Measurements from ENCODE around the gene CTNND2. TPM values are rescaled to one million over a fixed set of nuclear protein-coding genes. Genes with fewer than 3 reads are reported as not detected.
A peak's percentile ranks its signal among the peaks of the same experiment; 100 is the strongest.

Gene CTNND2
- total RNA-seq, 1 donor from 2014 or later = 40.0 TPM

DNA sequence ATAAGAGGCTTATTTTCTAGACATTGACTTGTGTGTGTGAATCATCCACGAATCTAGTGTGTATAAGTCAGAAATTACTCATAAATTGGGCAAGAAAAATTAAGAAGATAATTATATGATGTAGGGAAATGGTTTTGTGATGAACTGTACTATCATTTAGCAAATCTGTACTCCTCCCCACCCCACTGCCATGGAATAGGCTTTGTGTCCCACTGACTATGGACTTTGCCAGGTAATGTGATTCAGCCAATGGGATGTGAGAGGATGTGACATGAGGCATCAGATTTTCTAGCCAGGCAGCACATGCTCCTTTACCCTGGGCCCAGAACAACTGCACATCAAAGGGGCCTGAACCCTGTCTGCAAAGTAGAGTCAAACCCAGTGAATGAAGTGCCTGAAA, 406.6 kb downstream of the CTNND2 start:
- TF ChIP-seq, protein P1, sequence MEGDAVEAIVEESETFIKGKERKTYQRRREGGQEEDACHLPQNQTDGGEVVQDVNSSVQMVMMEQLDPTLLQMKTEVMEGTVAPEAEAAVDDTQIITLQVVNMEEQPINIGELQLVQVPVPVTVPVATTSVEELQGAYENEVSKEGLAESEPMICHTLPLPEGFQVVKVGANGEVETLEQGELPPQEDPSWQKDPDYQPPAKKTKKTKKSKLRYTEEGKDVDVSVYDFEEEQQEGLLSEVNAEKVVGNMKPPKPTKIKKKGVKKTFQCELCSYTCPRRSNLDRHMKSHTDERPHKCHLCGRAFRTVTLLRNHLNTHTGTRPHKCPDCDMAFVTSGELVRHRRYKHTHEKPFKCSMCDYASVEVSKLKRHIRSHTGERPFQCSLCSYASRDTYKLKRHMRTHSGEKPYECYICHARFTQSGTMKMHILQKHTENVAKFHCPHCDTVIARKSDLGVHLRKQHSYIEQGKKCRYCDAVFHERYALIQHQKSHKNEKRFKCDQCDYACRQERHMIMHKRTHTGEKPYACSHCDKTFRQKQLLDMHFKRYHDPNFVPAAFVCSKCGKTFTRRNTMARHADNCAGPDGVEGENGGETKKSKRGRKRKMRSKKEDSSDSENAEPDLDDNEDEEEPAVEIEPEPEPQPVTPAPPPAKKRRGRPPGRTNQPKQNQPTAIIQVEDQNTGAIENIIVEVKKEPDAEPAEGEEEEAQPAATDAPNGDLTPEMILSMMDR (conservative IDR thresholded peaks at IDR 0.05) = no peak
- Mint-ChIP-seq H3K27ac (ENCODE audit: unreplicated experiment) (no peak overlapping the region), H3K36me3 (ENCODE audit: low read depth) (peaks cover 2% of the 10 kb centered on the region), H3K27me3 (ENCODE audit: low read depth) (no peaks in the 10 kb centered on the region), H3K9me3 (no peaks in the 10 kb centered on the region), H3K4me1 (peaks cover 1% of the 10 kb centered on the region), H3K4me3 (no peak overlapping the region)
- DNase-seq (ENCODE audit: low read depth, low spot score) = no peak

DNA sequence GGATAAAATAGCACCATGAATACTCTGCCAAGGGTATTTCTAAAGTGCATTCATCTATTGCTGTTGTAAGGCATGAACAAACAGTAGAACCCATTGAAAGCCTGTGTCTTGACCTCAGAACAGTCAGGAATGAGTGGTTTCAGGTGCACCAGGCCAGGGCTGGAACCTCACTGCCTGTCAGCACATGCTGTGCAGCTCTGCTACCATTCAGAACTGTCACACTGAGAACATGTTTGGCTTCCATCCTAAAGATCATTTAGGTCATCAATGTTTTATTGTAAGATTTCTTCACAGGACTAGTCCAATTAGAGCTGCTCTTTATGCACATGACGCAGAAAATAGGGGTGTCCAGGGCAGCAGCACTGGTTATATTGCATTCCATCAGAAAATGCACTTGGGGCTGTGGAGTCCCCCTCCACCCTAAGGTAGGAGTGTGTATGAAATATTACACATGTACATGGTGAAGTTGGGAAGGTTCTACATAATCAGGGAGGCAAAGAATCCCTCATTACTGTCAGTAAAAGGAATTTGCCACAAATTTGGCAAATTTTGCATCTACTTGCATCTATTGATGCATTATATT, 408.0 kb downstream of the CTNND2 start:
- H3K4me1 Mint-ChIP-seq = no peaks in the 10 kb centered on the region
- H3K9me3 Mint-ChIP-seq = no peaks in the 10 kb centered on the region
- TF ChIP-seq, protein P1 (conservative IDR thresholded peaks at IDR 0.05) = no peak
- DNase-seq (ENCODE audit: low read depth, low spot score) = no peak
- H3K27ac Mint-ChIP-seq (ENCODE audit: unreplicated experiment) = no peak overlapping the region
- no peaks in the 10 kb centered on the region for H3K36me3 Mint-ChIP-seq (ENCODE audit: low read depth)
- H3K4me3 Mint-ChIP-seq = no peak overlapping the region
- H3K27me3 Mint-ChIP-seq (ENCODE audit: low read depth) = no peaks in the 10 kb centered on the region

DNA sequence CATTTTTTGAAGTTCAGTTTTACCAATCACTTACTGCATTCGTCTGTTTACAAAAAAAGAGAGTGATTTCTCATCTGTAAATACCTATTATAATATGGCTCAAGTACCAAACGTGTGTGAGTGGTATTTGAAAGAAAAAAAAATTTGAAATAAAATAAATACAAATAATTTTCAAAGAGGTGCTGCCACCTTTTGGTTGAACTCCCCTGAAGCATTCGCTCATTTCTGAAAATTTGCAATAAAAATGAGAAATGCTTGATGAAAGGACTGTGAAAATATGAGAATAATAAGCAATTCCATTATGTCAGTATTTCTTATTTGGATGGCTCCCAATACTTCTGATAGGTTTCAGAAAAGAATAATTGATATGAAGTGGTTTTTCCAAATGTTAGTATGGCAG, 409.9 kb downstream of the CTNND2 start:
- no peaks in the 10 kb centered on the region for H3K4me1 Mint-ChIP-seq
- H3K27me3 Mint-ChIP-seq (ENCODE audit: low read depth) = no peaks in the 10 kb centered on the region
- no peak overlapping the region for H3K27ac Mint-ChIP-seq (ENCODE audit: unreplicated experiment)
- no peaks in the 10 kb centered on the region for H3K36me3 Mint-ChIP-seq (ENCODE audit: low read depth)
- TF ChIP-seq, protein P1 (conservative IDR thresholded peaks at IDR 0.05) = peak; percentile 60
- no peak for DNase-seq (ENCODE audit: low read depth, low spot score)
- H3K4me3 Mint-ChIP-seq = no peak overlapping the region
- no peaks in the 10 kb centered on the region for H3K9me3 Mint-ChIP-seq

DNA sequence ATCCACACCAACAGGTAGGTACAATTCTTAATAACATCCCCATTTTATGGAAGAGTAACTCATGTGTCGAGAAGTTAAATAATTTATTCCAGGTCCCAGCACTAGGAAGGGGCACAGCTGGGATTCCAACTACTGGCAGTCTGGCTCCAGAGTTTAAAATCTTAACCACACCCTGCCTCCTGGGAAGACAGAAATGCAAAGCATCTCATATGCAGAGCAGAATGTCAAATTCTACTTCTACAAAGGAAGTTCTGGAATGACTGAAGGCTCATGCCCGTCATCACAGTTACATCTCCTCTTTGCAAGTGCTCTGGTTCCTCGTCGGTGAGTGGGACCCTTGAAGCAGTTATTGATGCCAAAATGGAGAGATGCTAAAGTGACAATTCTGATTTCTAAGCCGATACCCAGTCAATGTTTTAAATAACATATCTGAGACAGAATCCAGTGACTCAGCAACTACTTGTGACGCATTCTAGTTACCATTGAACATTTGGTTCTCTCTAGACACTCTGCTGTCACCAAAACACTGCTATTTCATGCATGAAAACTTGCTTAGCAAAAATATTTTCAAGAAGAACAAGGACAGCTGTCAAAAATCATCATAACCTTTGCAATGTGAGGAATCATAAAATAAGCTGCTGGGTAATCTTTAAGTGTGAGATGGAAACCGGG, 412.7 kb downstream of the CTNND2 start:
- H3K36me3 Mint-ChIP-seq (ENCODE audit: low read depth) = no peaks in the 10 kb centered on the region
- no peak overlapping the region for H3K27ac Mint-ChIP-seq (ENCODE audit: unreplicated experiment)
- no peaks in the 10 kb centered on the region for H3K27me3 Mint-ChIP-seq (ENCODE audit: low read depth)
- H3K4me1 Mint-ChIP-seq = no peaks in the 10 kb centered on the region
- TF ChIP-seq, protein P1 (conservative IDR thresholded peaks at IDR 0.05) = no peak
- no peak for DNase-seq (ENCODE audit: low read depth, low spot score)
- no peaks in the 10 kb centered on the region for H3K9me3 Mint-ChIP-seq
- H3K4me3 Mint-ChIP-seq = no peak overlapping the region

DNA sequence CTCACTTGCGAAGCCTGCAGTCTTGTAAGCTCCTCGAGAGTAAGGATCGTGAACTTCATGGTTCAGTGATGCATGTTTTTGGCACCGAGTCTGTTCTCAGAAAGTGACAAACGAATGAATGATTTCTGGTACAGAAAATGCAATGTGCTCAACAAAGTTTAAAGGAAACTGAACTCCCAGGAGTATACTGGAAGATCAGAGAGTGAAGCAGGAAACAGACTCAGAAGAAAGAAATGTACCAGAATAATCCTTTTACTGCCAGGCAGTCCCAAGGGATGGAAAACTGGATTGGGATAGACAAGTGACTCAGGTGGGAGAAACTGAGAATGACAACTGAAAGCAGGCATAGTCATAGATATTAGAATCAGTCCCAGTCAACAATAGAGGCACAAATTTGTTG, 420.6 kb downstream of the CTNND2 start:
- Mint-ChIP-seq H3K36me3 (ENCODE audit: low read depth) (peaks cover 6% of the 10 kb centered on the region), H3K27me3 (ENCODE audit: low read depth) (no peaks in the 10 kb centered on the region), H3K27ac (ENCODE audit: unreplicated experiment) (no peak overlapping the region), H3K4me1 (peaks cover 5% of the 10 kb centered on the region), H3K9me3 (peaks cover 8% of the 10 kb centered on the region), H3K4me3 (no peak overlapping the region)
- DNase-seq (ENCODE audit: low read depth, low spot score) = no peak
- TF ChIP-seq, protein P1 (conservative IDR thresholded peaks at IDR 0.05) = no peak
